K562 (cell line): Measurements from ENCODE around the gene NAXE. TPM values are rescaled to one million over a fixed set of nuclear protein-coding genes. Genes with fewer than 3 reads are reported as not detected.
A peak's percentile ranks its signal among the peaks of the same experiment; 100 is the strongest.

Experiments
- ATAC-seq: fragments of 200-7000 bp; cut with Tn5 transposase; 3 replicates; pipeline ENCODE4 v1.9.1; 2020; ENCODE audit warnings: moderate library complexity
- BruUV-seq: library from RNA; stranded (reverse); fragments of 400-500 nt; replicated peaks from 2 replicates; lab custom pipeline; 2021; lab: Mats Ljungman, UMichigan
- CTCF ChIA-PET: fragments of 300-600 bp; formaldehyde crosslinking; extraction: SDS; loops from one replicate; lab custom pipeline; 2021; ENCODE audit warnings: low intra/inter-chr PET ratio; lab: Yijun Ruan, JAX
- POLR2A ChIA-PET: fragments of 300-600, 350-650 bp; sonication (Branson Sonifier 250); formaldehyde crosslinking; extraction: SDS; loops from one replicate; lab custom pipeline; 2021; ENCODE audit warnings: antibody characterized with exemption, inconsistent platforms; lab: Yijun Ruan, JAX
- DNase-seq, 4 experiments: peaks; one replicate each; pipeline versions ENCODE4 v3.0.0 to v3.0.0-alpha.2; 2011 to 2018; ENCODE audit warnings: low spot score in 3 of 4, mixed read lengths in 3 of 4; ENCODE audit errors: extremely low read depth in 1 of 4
- FAIRE-seq: peaks from 2 replicates; lab custom pipeline; 2011; peaks lifted over from hg19 to GRCh38; lab: Jason Lieb, UNC
- H2AFZ ChIP-seq: 2 replicates; pipeline ENCODE4 v1.6.0; 2011; ENCODE audit warnings: low read depth, low read length, control low read depth, inconsistent platforms
- H3K27ac ChIP-seq: fragments of 200-600 bp; 3 replicates; pipeline ENCODE4 v1.8.0; 2011; ENCODE audit warnings: low read depth, mild to moderate bottlenecking, control low read depth, inconsistent platforms, low read length, moderate library complexity, mixed read lengths; ENCODE audit errors: extremely low read depth
- H3K27me3 ChIP-seq, 2 experiments: fragments of 300-600 bp in 1 of 2; 2 replicates in 1 of 2; 3 replicates in 1 of 2; pipeline versions ENCODE4 v1.6.0 to v1.8.0; 2011; ENCODE audit warnings: inconsistent platforms in 2 of 2, low read length in 2 of 2, mild to moderate bottlenecking in 1 of 2, mixed read lengths in 1 of 2, moderate library complexity in 1 of 2; ENCODE audit not compliant: control insufficient read depth in 2 of 2, insufficient read depth in 2 of 2
- H3K36me3 ChIP-seq: fragments of 300-600 bp; 3 replicates; pipeline ENCODE4 v1.8.0; 2011; ENCODE audit warnings: mild to moderate bottlenecking, low read length, inconsistent platforms; ENCODE audit not compliant: control insufficient read depth, insufficient read depth
- H3K4me1 ChIP-seq, 2 experiments: fragments of 200-600 bp in 1 of 2; replicated peaks in 1 of 2; 2 replicates in 1 of 2; 3 replicates in 1 of 2; pipeline versions ENCODE4 v1.5.1 to v1.8.0; 2011; ENCODE audit warnings: inconsistent platforms in 2 of 2, low read length in 2 of 2, mild to moderate bottlenecking in 1 of 2, mixed read lengths in 1 of 2, moderate library complexity in 1 of 2; ENCODE audit not compliant: control insufficient read depth in 2 of 2, insufficient read depth in 2 of 2
- H3K4me2 ChIP-seq: 2 replicates; pipeline ENCODE4 v1.6.1; 2011; ENCODE audit warnings: low read length, control low read depth, inconsistent platforms, mixed read lengths; ENCODE audit not compliant: insufficient read depth
- H3K4me3 ChIP-seq: fragments of 200-600 bp; sonication (generic), shearing (Covaris generic); 2 replicates; pipeline ENCODE4 v1.5.1; 2016; ENCODE audit warnings: control low read depth, inconsistent platforms
- H3K79me2 ChIP-seq: fragments of 200-600 bp; 3 replicates; pipeline ENCODE4 v1.8.0; 2011; ENCODE audit warnings: low read length, inconsistent platforms; ENCODE audit not compliant: control insufficient read depth, insufficient read depth
- H3K9ac ChIP-seq, 2 experiments: 2 replicates each; pipeline versions ENCODE4 v1.6.0 to v1.6.1; 2011; ENCODE audit warnings: low read depth in 2 of 2, low read length in 2 of 2, control low read depth in 1 of 2, inconsistent platforms in 1 of 2, mild to moderate bottlenecking in 1 of 2, mixed read lengths in 1 of 2; ENCODE audit not compliant: insufficient read depth in 1 of 2
- H3K9me1 ChIP-seq: one replicate; pipeline ENCODE4 v1.6.0; 2011; ENCODE audit warnings: inconsistent platforms, mild to moderate bottlenecking, low read length, moderate library complexity; ENCODE audit not compliant: control insufficient read depth, insufficient read depth
- H3K9me3 ChIP-seq: replicated peaks from 2 replicates; pipeline ENCODE4 v1.5.1; 2011; ENCODE audit warnings: low read depth, low read length, inconsistent platforms; ENCODE audit not compliant: control insufficient read depth, insufficient read depth
- H4K20me1 ChIP-seq: replicated peaks from 2 replicates; pipeline ENCODE4 v1.6.1; 2011; ENCODE audit warnings: low read length, inconsistent platforms, mixed read lengths; ENCODE audit not compliant: control insufficient read depth, insufficient read depth
- DACH1 ChIP-seq: fragments of 450-650 bp; IDR thresholded peaks from 2 replicates; pipeline ENCODE4 v1.6.1; 2018; ENCODE audit not compliant: partially characterized antibody
- FOXK2 ChIP-seq, 2 experiments: fragments of 450-650 bp; IDR thresholded peaks in 1 of 2; conservative IDR thresholded peaks in 1 of 2; 2 replicates each; pipeline ENCODE4 v1.6.1; 2016; ENCODE audit warnings: low read depth in 2 of 2, mild to moderate bottlenecking in 1 of 2
- MNT ChIP-seq, 2 experiments: fragments of 450-650 bp; conservative IDR thresholded peaks; 2 replicates each; pipeline ENCODE4 v1.6.1; 2017; ENCODE audit warnings: mild to moderate bottlenecking in 2 of 2, moderate library complexity in 2 of 2
- TSC22D4 ChIP-seq: fragments of 450-650 bp; IDR thresholded peaks from 2 replicates; pipeline ENCODE4 v1.6.1; 2016; ENCODE audit warnings: missing genetic modification characterization, missing biosample characterization, control low read depth
- ZC3H4 ChIP-seq: sonication (generic); formaldehyde crosslinking; IDR thresholded peaks from 2 replicates; pipeline ENCODE4 v1.9.0; 2021; ENCODE audit warnings: missing genetic modification reagents, borderline replicate concordance
- WGBS: fragments of 100-300 bp; shearing (Covaris generic); methylation state at CpG from one replicate; pipeline ENCODE4 v1.1.6; 2016; ENCODE audit warnings: low coverage, mixed read lengths; ENCODE audit not compliant: insufficient coverage; ENCODE audit errors: missing lambda C conversion rate; 5-methylcytosine and 5-hydroxymethylcytosine counted together
- in situ Hi-C: fragments of 300-500 bp; cut with MboI; formaldehyde crosslinking; loops from 4 replicates; pipeline ENCODE4 v1.15.0; 2018; ENCODE audit warnings: inconsistent platforms, mixed read lengths
- intact Hi-C: fragments of 100-400 bp; cut with micrococcal nuclease; formaldehyde crosslinking; loops from 2 replicates; pipeline ENCODE4 v1.14.2; 2022
- polyA plus RNA-seq, 8 experiments: library from polyadenylated mRNA; depleted of rRNA in 4 of 8; stranded (reverse) in 5 of 8; unstranded in 3 of 8; fragments of >200 nt; fragmentation: Nextera tagmentation in 2 of 8; fragmentation: Illumina TruSeq in 1 of 8; extraction: Ambion mirVana in 2 of 8; extraction: Trizol in 1 of 8; gene quantifications; 2 replicates each; pipeline versions ENCODE4 v1.2.1 to v1.2.3, GENCODE V29; 2011 to 2014; ENCODE audit warnings: inconsistent platforms in 1 of 8, missing spikeins in 1 of 8
- total RNA-seq, 7 experiments: library from RNA; depleted of rRNA in 6 of 7; stranded (reverse); fragments of >200 nt in 6 of 7; fragmentation: Illumina TruSeq in 2 of 7; extraction: Trizol in 2 of 7; gene quantifications; 2 replicates each; pipeline versions ENCODE4 v1.2.1 to v1.2.3, GENCODE V29; 2011 to 2021; ENCODE audit warnings: low replicate concordance in 1 of 7

The NAXE gene
- total and polyA plus RNA-seq, 9 of the 15 experiments (the other 6 are each of a cell fraction or from before 2014, with no cell fraction given), result 27.3 to 137 (median 90.0) TPM

- DNase-seq (no peak), FAIRE-seq (no peak), ATAC-seq (no peak; the same call in 2 of the 3 replicates)
- Histone ChIP-seq H3K27me3 (no peaks in the 10 kb centered on the region), H3K4me1 (no peaks in the 10 kb centered on the region), H4K20me1 (no peaks in the 10 kb centered on the region), H3K79me2 (no peaks in the 10 kb centered on the region), H3K9ac (peak overlapping the region in 1 of 2 experiments; percentile 8; a peak in 1 of 4 replicates), H3K4me3 (no peak overlapping the region), H3K9me3 (no peaks in the 10 kb centered on the region), H3K9me1 (no peaks in the 10 kb centered on the region), H2AFZ (no peak overlapping the region), H3K27ac (no peak overlapping the region), H3K36me3 (peaks cover 51% of the 10 kb centered on the region; the same call in 2 of the 3 replicates), H3K4me2 (no peak overlapping the region)
- TF ChIP-seq ZC3H4 (CRISPR knock-in tag), result no peak
- TF ChIP-seq MNT (conservative IDR thresholded peaks at IDR 0.05), result no peak
- no peak for TF ChIP-seq FOXK2 (conservative IDR thresholded peaks at IDR 0.05 in 1 of 2, IDR thresholded peaks at IDR 0.05 in 1 of 2; ENCODE audit: low read depth in 2 of 2)
- no peak for TF ChIP-seq TSC22D4 (tag)
- TF ChIP-seq DACH1, result no peak
- ChIA-PET CTCF (no interaction called here), POLR2A (interaction anchor here (0.6 to 1.7 kb wide), 6 partner anchors 9 to 41 kb away, joined by 3 to 7 read pairs (median 3); no protein-coding TSS in a partner anchor)
- in situ Hi-C loops (no loop called here), intact Hi-C loops (no loop called here)
- 67% methylated on average over 3 of the region's 3 CpGs for WGBS
- no TSS peak for BruUV-seq
Observed at GRCh38 chr1:156551066-156551643, 40.4 kb upstream of the NAXE start.
